Thoracic aorta (tissue), 2 donors: ENCODE data around the gene SLC13A5. TPM values are rescaled to one million over a fixed set of nuclear protein-coding genes. Genes with fewer than 3 reads are reported as not detected.

Experiments
- ATAC-seq: fragments of 150-250 bp; one replicate; pipeline ENCODE4 v1.8.0; 2017; ENCODE audit warnings: low read depth; ENCODE audit not compliant: insufficient number of reproducible peaks, low FRiP score
- DNase-seq: peaks from one replicate; pipeline ENCODE4 v3.0.0-alpha.2; 2020; ENCODE audit warnings: low spot score
- H3K27ac ChIP-seq, 2 donors: fragments of 200-600 bp; sonication (generic); 1 replicate in 1 of 2; 2 replicates in 1 of 2; pipeline ENCODE4 v1.5.1; 2016; ENCODE audit warnings: mild to moderate bottlenecking in 2 of 2, moderate library complexity in 2 of 2
- H3K27me3 ChIP-seq: fragments of 200-600 bp; sonication (generic); replicated peaks from 2 replicates; pipeline ENCODE4 v1.6.0; 2016; ENCODE audit warnings: mild to moderate bottlenecking; ENCODE audit not compliant: insufficient read depth
- H3K36me3 ChIP-seq: fragments of 200-600 bp; sonication (generic); one replicate; pipeline ENCODE4 v1.5.1; 2016
- H3K4me1 ChIP-seq, 2 donors: fragments of 200-600 bp; sonication (generic); 1 replicate in 1 of 2; 2 replicates in 1 of 2; pipeline versions ENCODE4 v1.5.1 to v1.6.0; 2016; ENCODE audit warnings: low read depth in 2 of 2, mild to moderate bottlenecking in 1 of 2; ENCODE audit not compliant: control insufficient read depth in 1 of 2
- H3K4me3 ChIP-seq: fragments of 200-600 bp; sonication (generic); 2 replicates; pipeline ENCODE4 v1.5.1; 2016; ENCODE audit warnings: mild to moderate bottlenecking
- H3K9me3 ChIP-seq: fragments of 200-600 bp; sonication (generic); 2 replicates; pipeline ENCODE4 v1.5.1; 2016
- CTCF ChIP-seq: fragments of 200-600 bp; sonication (generic); IDR thresholded peaks from one replicate; pipeline ENCODE4 v1.5.1; 2019; ENCODE audit warnings: antibody characterized with exemption
- total RNA-seq, 2 donors: library from RNA; depleted of rRNA; stranded (reverse); fragments of >200 nt; gene quantifications; one replicate each; pipeline versions ENCODE4 v1.1.0 to v1.2.3, GENCODE V29; 2016

Gene SLC13A5
- total RNA-seq, 2 donors from 2014 or later = not detected

- H3K27me3 ChIP-seq = no peaks in the 10 kb centered on the region
- TF ChIP-seq CTCF = no peak
- H3K9me3 ChIP-seq = no peaks in the 10 kb centered on the region
- peaks cover 7% of the 10 kb centered on the region for H3K36me3 ChIP-seq
- DNase-seq (peak; percentile 67), ATAC-seq (peak; percentile 91)
- peak within 1 kb of the TSS; percentile 86 for H3K4me3 ChIP-seq
- H3K4me1 ChIP-seq = peaks cover 7 to 30% of the 10 kb centered on the region in 2 donors
- H3K27ac ChIP-seq = peak within 1 kb of the TSS; percentile 77 to 86
Observed at GRCh38 chr17:6640536-6641246, 72.5 kb downstream of the SLC13A5 start, which contains the start of the genes KIAA0753 and TXNDC17. TSS of gene KIAA0753 (minus strand) at chr17:6640711. CDS start at chr17:6635103, 5,608 bp downstream. TSS of gene TXNDC17 (plus strand) at chr17:6641060. CDS start at chr17:6641083, 23 bp downstream.

- H3K36me3 ChIP-seq = peaks cover 7% of the 10 kb centered on the region
- no peaks in the 10 kb centered on the region for H3K9me3 ChIP-seq
- peak overlapping the region; percentile 77 to 86 for H3K27ac ChIP-seq
- peak overlapping the region; percentile 86 for H3K4me3 ChIP-seq
- ATAC-seq (no peak), DNase-seq (no peak)
- peaks cover 7 to 30% of the 10 kb centered on the region in 2 donors for H3K4me1 ChIP-seq
- H3K27me3 ChIP-seq = no peaks in the 10 kb centered on the region
- TF ChIP-seq CTCF = no peak
Observed at GRCh38 chr17:6639586-6640535, 73.3 kb downstream of the SLC13A5 start.

GRCh38 chr17:6639014-6639585 is 74.1 kb downstream of the SLC13A5 start:
- Histone ChIP-seq H3K9me3 (no peaks in the 10 kb centered on the region), H3K27ac (no peak overlapping the region), H3K27me3 (no peaks in the 10 kb centered on the region), H3K4me3 (peak overlapping the region; percentile 86), H3K4me1 (peaks cover 7 to 30% of the 10 kb centered on the region in 2 donors), H3K36me3 (peaks cover 3% of the 10 kb centered on the region)
- no peak for DNase-seq
- ATAC-seq = no peak
- TF ChIP-seq CTCF = no peak

GRCh38 chr17:6638046-6638908 is 74.9 kb downstream of the SLC13A5 start:
- Histone ChIP-seq H3K9me3 (no peaks in the 10 kb centered on the region), H3K4me1 (peaks cover 7 to 30% of the 10 kb centered on the region in 2 donors), H3K27ac (no peak overlapping the region), H3K27me3 (no peaks in the 10 kb centered on the region), H3K4me3 (no peak overlapping the region), H3K36me3 (no peaks in the 10 kb centered on the region)
- ATAC-seq (no peak), DNase-seq (no peak)
- no peak for TF ChIP-seq CTCF
